ENCODE data around the gene CRB3.

The CRB3 gene

DNA sequence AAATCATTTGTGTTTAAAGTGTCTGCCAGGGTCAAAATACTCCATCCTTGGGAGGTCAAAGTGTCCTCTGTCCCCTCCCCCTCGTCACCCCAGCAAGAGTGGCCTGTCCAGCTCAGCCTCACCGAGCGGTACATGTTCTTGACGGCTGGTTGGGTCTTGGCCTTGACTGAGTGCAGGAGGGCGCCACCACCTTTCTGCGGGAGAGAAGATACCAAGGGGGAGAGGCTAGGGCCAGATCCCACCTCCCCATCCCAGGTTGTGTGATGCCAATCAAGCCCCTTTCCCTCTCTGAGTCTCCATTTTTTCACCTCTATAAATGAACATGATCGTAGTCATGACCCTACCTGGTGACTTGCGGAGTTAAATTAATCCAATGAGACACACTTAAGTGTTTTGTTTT lies 6.1 kb downstream of the CRB3 start:
- DNase-seq: no peak

- DNase-seq: no peak
These were observed 7.0 kb downstream of the CRB3 start for GRCh38 chr19:6471076-6471475.

DNA sequence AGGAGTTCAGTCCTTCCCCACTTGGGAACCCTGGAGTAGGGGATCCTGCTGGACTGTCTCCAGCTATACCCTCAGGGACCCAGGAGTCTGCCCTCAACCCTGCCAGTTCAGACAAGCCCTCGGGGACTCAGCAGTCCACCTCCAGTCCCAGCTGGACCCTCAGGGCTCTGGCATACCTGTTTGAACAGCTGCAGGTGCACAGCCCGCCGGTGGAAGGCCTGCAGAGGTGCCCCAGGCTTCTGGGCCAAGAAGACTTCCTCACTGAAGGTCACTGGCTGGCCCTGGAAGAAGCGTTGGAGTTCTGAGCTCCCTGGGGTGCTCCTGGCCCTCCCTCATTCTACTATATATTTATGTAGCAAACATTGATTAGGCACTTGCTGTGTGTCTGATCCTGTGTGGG lies 8.6 kb downstream of the CRB3 start:
- DNase-seq: no peak

DNA sequence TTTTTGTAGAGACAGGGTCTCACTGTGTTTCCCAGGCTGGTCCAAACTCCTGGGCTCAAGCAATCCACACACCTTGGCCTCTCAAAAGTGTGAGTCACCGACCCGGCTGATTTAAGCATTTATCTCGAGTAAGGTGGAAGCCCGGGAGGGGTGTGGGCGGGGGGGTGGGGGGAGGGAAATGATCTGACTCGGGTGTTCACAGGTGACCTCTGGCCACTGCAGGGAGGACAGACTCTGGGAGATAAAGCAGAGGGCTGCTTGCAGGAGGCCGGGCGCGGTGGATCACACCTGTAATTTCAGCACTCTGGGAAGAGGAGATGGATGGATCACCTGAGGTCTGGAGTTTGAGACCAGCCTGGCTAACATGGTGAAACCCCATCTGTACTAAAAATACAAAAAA lies 9.6 kb downstream of the CRB3 start:
- no peak for DNase-seq

DNA sequence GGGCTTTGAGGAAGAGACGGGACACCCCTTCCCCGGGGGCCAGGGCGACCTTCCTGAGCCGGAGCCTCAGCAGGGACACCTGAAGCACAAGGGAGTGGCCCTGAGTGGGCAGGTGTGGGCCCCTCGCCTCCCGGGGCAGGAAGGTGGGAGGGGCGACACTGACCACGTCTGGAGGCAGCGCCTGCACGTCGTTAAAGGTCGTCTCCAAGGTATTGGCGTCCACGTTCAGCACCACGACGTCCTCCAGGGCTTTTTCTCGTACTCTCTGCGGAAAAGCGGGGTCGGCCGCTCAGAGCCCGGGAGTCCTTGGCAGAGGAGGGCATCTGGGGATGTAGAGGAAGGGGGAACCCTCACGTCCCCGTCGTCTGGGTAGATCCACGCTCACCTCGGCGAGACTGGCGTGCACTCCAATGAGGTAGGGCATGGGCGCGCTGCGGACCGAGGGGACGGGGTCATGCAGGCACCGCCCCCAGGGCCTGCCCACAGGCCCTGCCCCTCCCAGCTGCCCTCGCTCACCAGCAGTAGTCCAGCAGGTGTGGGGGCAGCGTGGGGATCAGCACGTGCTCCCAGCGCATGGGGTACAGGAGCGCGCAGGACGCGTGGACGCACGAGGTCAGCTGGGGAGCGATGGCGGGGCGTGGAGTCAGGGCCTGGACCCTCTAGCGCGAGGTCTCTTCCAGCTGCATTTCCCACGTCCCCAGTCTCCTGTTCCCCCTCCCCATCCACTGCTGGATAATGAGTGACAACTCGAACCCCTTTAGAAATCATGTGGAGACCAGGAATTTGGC lies 11.4 kb downstream of the CRB3 start:
- no peak for DNase-seq

DNA sequence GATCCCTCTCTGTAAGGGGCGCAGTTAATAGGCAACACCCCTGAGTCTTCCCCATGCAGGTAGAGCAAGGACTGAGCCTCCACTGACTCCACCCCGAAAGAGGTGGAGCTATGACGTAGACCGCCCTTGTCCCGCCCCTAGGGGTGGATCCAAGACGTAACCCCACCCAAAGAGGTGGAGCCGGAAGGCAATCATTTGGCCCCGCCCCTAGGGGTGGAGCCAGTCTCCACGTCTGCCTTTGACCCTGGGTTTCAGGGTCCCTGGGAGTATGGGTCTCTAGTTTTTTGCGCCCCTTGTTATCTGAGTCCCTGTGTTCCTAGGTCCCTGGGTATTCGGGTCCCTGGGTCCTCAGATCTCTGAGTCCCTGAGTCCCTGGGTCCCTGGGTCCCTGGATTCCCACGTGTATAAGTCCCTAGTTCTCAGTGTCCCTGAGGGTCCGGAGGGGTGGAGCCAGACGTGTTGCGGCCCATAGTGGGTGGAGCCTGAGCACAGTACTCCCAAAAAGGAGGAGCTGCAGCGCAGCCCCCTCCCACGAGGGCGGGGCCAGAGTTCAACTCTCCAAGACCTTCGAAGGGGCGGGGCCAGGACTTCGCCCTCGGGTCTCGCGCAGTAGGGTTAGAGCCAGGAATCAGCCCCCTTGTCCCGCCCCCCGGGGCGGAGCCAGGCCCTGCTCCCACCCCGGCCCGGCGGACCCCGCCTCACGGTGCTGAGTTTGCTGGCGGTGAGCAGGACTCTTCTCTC lies 12.3 kb downstream of the CRB3 start:
- DNase-seq: no peak

GRCh38 chr19:6476896-6477431 lies 12.9 kb downstream of the CRB3 start:
- DNase-seq: no peak

GRCh38 chr19:6478815-6479214 lies 14.7 kb downstream of the CRB3 start:
- no peak for DNase-seq

DNA sequence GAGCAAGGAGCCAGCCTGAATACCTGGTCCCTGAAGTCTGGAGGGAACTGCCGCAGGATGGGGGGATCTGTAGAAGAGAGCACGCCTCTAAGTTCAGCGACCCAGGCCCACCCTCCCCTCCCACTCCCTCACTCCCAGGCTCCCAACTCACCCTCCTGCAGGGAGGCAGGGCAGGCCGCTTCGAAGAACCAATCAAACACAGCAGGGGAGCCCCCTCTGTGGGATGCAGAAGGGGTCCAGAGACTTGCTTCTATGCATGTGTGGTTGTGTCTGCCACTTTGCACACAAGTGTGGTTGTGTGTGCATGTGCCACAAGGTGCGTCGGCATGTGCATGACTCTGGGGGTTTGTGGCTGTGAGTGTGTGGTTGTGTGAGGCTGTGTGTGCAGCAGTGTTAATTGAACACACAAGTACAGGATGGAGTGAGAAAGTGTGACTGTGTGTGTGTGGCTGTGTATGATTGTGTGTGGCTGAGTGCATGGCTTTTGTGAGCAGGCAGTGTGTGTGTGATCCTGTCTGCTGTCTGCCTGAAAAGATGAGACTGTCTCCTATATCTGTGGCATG lies 15.8 kb downstream of the CRB3 start:
- DNase-seq: no peak

DNA sequence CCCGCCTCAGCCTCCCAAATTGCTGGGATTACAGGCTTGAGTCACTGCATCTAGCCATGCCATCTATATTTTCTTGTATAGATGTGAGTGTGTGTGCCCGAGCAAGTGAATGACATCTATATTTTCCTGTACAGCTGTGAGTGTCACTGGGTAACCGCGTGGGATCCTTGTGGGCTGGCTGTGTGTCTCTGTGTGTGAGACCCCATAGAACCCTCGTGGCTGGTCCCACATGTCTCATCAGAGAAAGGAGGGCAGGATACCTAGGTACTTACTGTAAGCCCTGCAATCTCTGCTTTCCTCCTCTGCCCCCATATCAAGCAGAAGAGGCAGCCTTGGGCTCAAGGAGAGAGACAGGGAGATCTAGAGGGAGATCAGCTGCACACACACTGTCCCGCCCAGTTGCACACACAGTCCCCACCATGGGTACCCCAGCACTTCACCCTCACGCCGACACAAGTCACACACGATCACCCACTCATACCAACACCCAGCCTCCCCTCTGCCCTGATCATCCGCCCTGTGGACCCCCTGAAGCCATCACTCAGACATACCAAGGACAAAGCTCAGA lies 16.9 kb downstream of the CRB3 start:
- no peak for DNase-seq

- no peak for DNase-seq
These were observed 17.7 kb downstream of the CRB3 start, which contains the start of gene DENND1C for GRCh38 chr19:6481541-6482342. Gene DENND1C (minus strand): TSS chr19:6481787. CDS start chr19:6481695, 92 bp downstream.

GRCh38 chr19:6482343-6482686 lies 18.2 kb downstream of the CRB3 start:
- no peak for DNase-seq

DNA sequence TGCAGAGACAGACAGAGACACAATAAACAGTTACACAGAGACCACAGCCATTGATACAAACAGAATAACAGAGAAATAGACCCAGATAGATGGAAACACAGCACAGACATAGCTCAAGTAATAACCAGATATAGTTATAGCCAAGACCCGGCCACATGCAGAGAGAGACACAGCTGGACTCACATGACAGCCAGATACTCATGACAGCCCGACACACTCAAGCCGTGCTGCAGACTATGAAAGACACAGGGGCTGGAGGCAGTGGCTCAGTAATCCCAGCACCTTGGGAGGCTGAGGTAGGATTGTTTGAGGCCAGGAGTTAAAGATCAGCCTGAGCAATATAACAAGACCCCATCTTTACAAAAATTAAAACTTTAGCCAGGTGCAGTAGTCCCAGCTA lies 19.2 kb downstream of the CRB3 start:
- DNase-seq: no peak

- DNase-seq: no peak
These were observed 20.2 kb downstream of the CRB3 start for GRCh38 chr19:6484230-6484629.

DNA sequence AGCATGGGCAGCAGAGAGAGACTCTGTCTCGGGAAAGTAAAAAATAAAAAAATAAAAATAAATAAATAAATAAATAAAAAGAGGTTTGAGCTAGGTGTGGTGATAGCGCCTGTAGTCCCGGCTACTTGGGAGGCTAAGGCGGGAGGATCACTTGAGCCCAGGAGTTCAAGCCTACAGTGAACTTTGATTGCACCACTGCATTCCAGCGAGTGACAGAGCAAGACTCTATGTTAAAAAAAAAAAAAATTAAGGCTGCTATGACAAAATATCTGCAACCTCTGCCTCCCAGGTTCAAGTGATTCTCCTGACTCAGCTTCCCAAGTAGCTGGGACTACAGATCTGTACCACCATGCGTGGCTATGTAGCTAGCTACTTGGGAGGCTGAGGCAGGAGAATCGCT lies 20.8 kb downstream of the CRB3 start:
- DNase-seq: no peak

DNA sequence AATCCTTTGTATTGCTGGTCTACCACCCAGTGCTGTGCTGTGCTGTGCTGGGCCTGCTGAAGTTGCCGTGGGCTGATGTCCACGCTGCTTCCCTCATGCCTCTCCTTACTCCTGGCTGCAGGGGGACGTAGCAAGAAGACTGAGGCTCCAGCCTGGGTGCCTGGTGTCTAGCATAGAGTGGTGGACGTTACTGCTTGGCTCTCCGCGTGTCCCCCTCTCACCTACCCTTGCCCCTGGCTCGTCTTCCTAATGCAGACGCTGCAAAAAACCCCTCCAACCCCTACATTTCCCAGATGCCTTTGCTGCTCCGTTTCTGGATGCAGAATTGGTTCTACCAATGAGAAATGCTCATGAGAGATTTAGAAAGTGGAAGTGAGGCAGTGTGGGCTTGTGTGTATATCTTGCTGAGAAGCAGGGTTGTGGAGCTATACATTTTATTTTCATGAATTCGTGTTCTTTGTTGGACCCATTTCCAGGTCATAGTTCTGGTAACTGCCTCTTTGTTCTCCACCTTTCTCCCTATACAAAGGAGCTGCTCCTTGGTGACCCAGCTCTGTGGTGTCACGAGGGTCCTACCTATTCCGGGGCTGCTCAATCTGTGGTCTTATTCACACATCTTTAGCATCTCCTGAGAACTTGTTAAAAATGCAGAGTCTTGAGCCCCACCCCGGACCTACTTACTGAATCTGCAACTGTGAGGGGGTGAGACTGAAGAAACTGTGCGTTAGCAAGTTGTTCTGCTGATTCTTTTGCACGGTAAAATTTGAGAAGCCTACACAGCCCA lies 25.4 kb downstream of the CRB3 start:
- no peak for DNase-seq

GRCh38 chr19:6490134-6490533 lies 26.1 kb downstream of the CRB3 start:
- DNase-seq: no peak

GRCh38 chr19:6491802-6492592 lies 27.9 kb downstream of the CRB3 start:
- DNase-seq: no peak

DNA sequence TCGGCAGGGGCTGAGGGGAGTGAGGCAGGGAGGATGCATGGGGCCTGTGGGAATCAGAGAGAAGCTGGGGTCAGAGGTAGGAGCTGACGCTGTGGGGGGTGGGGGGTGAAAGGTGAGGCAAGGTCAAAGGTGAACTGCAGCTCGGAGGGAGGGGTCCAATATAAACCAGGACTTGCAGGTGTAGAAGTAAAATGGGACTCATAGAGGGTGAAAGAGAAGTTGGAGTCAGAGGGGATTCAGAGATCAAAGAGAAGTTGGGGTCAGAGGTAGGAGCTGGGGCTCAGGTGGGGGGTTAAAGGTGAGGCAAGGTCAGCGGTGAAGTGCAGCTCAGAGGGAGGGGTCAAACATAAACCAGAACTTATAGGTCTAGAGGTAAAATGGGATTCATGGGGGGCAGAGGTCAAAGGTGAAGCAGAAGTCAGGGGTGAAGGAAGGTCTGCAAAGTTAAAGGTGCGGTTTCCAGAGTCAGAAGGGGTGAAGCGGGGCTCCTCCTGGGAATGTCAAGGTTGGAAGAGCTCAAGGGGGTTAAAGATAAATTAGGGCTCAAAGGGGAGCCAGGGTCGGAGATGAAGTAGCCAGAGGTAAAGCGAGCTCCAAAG lies 30.5 kb downstream of the CRB3 start:
- no peak for DNase-seq

DNA sequence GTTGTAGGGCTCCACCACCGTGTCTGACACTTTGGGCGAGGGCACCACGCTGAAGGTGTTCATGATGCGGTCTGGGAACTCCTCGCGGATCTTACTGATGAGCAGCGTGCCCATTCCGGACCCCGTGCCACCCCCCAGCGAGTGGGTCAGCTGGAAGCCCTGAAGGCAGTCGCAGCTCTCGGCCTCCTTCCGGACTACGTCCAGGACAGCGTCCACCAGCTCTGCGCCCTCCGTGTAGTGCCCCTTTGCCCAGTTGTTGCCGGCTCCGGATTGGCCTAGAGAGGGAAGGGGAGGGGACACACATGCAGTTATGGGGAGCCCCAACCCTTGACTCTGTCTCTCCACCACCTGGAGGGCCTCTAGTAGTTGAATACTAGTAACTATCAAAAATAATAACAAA lies 31.9 kb downstream of the CRB3 start:
- no peak for DNase-seq
